Loucy (cell line): ENCODE results near the gene GHRL.

Experiments used
- H2AFZ ChIP-seq: fragments of 200-600 bp; sonication (generic); 2 replicates; pipeline ENCODE4 v1.6.0; 2016; ENCODE audit warnings: antibody characterized with exemption, mild to moderate bottlenecking, low read length, moderate library complexity
- H3F3A ChIP-seq: fragments of 200-600 bp; 2 replicates; pipeline ENCODE4 v1.6.0; 2016; ENCODE audit warnings: antibody characterized with exemption, low read depth, mild to moderate bottlenecking
- H3K27me3 ChIP-seq: fragments of 200-600 bp; sonication (generic); 2 replicates; pipeline ENCODE4 v1.6.1; 2014; ENCODE audit warnings: low read length, mild to moderate bottlenecking; ENCODE audit not compliant: insufficient read depth, poor library complexity, severe bottlenecking
- H3K36me3 ChIP-seq: fragments of 200-600 bp; sonication (generic); 2 replicates; pipeline ENCODE4 v1.6.1; 2016; ENCODE audit warnings: low read length; ENCODE audit not compliant: insufficient read depth
- H3K4me1 ChIP-seq: fragments of 200-600 bp; sonication (generic); 2 replicates; pipeline ENCODE4 v1.5.1; 2014; ENCODE audit warnings: low read length, mild to moderate bottlenecking; ENCODE audit not compliant: insufficient read depth, poor library complexity, severe bottlenecking
- H3K4me2 ChIP-seq: fragments of 200-600 bp; sonication (generic); 2 replicates; pipeline ENCODE4 v1.6.0; 2014; ENCODE audit warnings: antibody characterized with exemption, low read length, low read depth, mild to moderate bottlenecking; ENCODE audit not compliant: poor library complexity, severe bottlenecking
- H3K4me3 ChIP-seq: fragments of 200-600 bp; sonication (generic); 2 replicates; pipeline ENCODE4 v1.5.1; 2014; ENCODE audit warnings: low read length, mild to moderate bottlenecking, mixed read lengths; ENCODE audit not compliant: poor library complexity, severe bottlenecking
- H3K79me2 ChIP-seq: fragments of 200-600 bp; sonication (generic); 2 replicates; pipeline ENCODE4 v1.6.1; 2014; ENCODE audit warnings: low read length; ENCODE audit not compliant: insufficient read depth
- H3K9ac ChIP-seq: fragments of 200-600 bp; sonication (generic); 2 replicates; pipeline ENCODE4 v1.6.0; 2014; ENCODE audit warnings: mild to moderate bottlenecking, low read depth, low read length, moderate library complexity; ENCODE audit not compliant: poor library complexity, severe bottlenecking
- H3K9me2 ChIP-seq: fragments of 200-600 bp; sonication (generic); replicated peaks from 2 replicates; pipeline ENCODE4 v1.6.1; 2016; ENCODE audit warnings: low read depth, low read length, mixed read lengths
- H3K9me3 ChIP-seq: fragments of 200-600 bp; sonication (generic); 2 replicates; pipeline ENCODE4 v1.6.1; 2014; ENCODE audit warnings: mild to moderate bottlenecking, antibody characterized with exemption, low read length, low read depth; ENCODE audit not compliant: insufficient read depth
- H4K20me1 ChIP-seq: fragments of 200-600 bp; sonication (generic); 2 replicates; pipeline ENCODE4 v1.6.0; 2014; ENCODE audit warnings: antibody characterized with exemption, low read length, mild to moderate bottlenecking; ENCODE audit not compliant: insufficient read depth, poor library complexity, severe bottlenecking
- CTCF ChIP-seq: fragments of 200-600 bp; sonication (generic); conservative IDR thresholded peaks from 2 replicates; pipeline ENCODE4 v1.5.1; 2014; ENCODE audit warnings: mild to moderate bottlenecking, antibody characterized with exemption, low read length
- EZH2phosphoT487 ChIP-seq: fragments of 200-600 bp; IDR thresholded peaks from 2 replicates; pipeline ENCODE4 v1.6.1; 2018; ENCODE audit warnings: antibody characterized with exemption, mild to moderate bottlenecking, moderate library complexity, borderline replicate concordance

GHRL gene

GRCh38 chr3:10291641-10292040 is 1.1 kb downstream of the GHRL start:
- Histone ChIP-seq H3K9me3 (no peaks in the 10 kb centered on the region), H3K79me2 (no peaks in the 10 kb centered on the region), H3K4me1 (no peaks in the 10 kb centered on the region), H3K27me3 (no peaks in the 10 kb centered on the region), H3F3A (no peaks in the 10 kb centered on the region), H3K9ac (no peak overlapping the region), H3K4me3 (no peak overlapping the region), H4K20me1 (no peaks in the 10 kb centered on the region), H3K4me2 (no peak overlapping the region), H3K9me2 (no peaks in the 10 kb centered on the region), H2AFZ (no peak overlapping the region), H3K36me3 (peaks cover 18% of the 10 kb centered on the region; the same call in 1 of the 2 replicates)
- TF ChIP-seq EZH2phosphoT487 (no peak), CTCF (no peak)

- Histone ChIP-seq H3K9me3 (no peaks in the 10 kb centered on the region), H3K27me3 (no peaks in the 10 kb centered on the region), H3K4me1 (no peaks in the 10 kb centered on the region), H3K4me2 (no peak overlapping the region), H3K36me3 (peaks cover 23% of the 10 kb centered on the region; the same call in 1 of the 2 replicates), H4K20me1 (no peaks in the 10 kb centered on the region), H3K4me3 (no peak overlapping the region), H3F3A (no peaks in the 10 kb centered on the region), H3K9ac (no peak overlapping the region), H3K9me2 (no peaks in the 10 kb centered on the region), H3K79me2 (no peaks in the 10 kb centered on the region), H2AFZ (no peak overlapping the region)
- TF ChIP-seq CTCF (no peak), EZH2phosphoT487 (no peak)
Observed at GRCh38 chr3:10290481-10291176, 2.1 kb downstream of the GHRL start.

GRCh38 chr3:10289787-10290355 is 2.9 kb downstream of the GHRL start:
- Histone ChIP-seq H3K4me2 (no peak overlapping the region), H3K27me3 (no peaks in the 10 kb centered on the region), H3K4me3 (no peak overlapping the region), H3K79me2 (no peaks in the 10 kb centered on the region), H3K9ac (no peak overlapping the region), H3K4me1 (no peaks in the 10 kb centered on the region), H3K9me3 (no peaks in the 10 kb centered on the region), H2AFZ (no peak overlapping the region), H3F3A (no peaks in the 10 kb centered on the region), H3K9me2 (no peaks in the 10 kb centered on the region), H4K20me1 (no peaks in the 10 kb centered on the region), H3K36me3 (peaks cover 29% of the 10 kb centered on the region; the same call in 1 of the 2 replicates)
- TF ChIP-seq CTCF (no peak), EZH2phosphoT487 (no peak)
